Neural progenitor cell (in vitro differentiated cells): ENCODE data around the gene NOX5. TPM values are rescaled to one million over a fixed set of nuclear protein-coding genes. Genes with fewer than 3 reads are reported as not detected.

Source experiments
- DNase-seq: peaks from one replicate; pipeline ENCODE4 v3.0.0-alpha.2; 2016; ENCODE audit warnings: low spot score
- H2AFZ ChIP-seq: fragments of 200-600 bp; sonication (generic); replicated peaks from 2 replicates; pipeline ENCODE4 v1.6.1; 2016; ENCODE audit warnings: antibody characterized with exemption
- H3F3A ChIP-seq: fragments of 200-600 bp; sonication (generic); 2 replicates; pipeline ENCODE4 v1.6.1; 2016; ENCODE audit warnings: antibody characterized with exemption, low read depth
- H3K27ac ChIP-seq: fragments of 200-600 bp; sonication (generic); 2 replicates; pipeline ENCODE4 v1.5.1; 2016; ENCODE audit warnings: mild to moderate bottlenecking
- H3K27me3 ChIP-seq: fragments of 200-600 bp; sonication (generic); 2 replicates; pipeline ENCODE4 v1.6.1; 2016; ENCODE audit warnings: mild to moderate bottlenecking, moderate library complexity
- H3K36me3 ChIP-seq: fragments of 200-600 bp; sonication (generic); 2 replicates; pipeline ENCODE4 v1.5.1; 2016
- H3K4me1 ChIP-seq: fragments of 200-600 bp; sonication (generic); 2 replicates; pipeline ENCODE4 v1.6.1; 2016; ENCODE audit warnings: mixed run types
- H3K4me2 ChIP-seq: fragments of 200-600 bp; sonication (generic); 2 replicates; pipeline ENCODE4 v1.6.1; 2016
- H3K4me3 ChIP-seq: fragments of 200-600 bp; sonication (generic); 2 replicates; pipeline ENCODE4 v1.5.1; 2016
- H3K79me2 ChIP-seq: fragments of 200-600 bp; sonication (generic); 2 replicates; pipeline ENCODE4 v1.6.1; 2016; ENCODE audit warnings: low read depth
- H3K9ac ChIP-seq: fragments of 200-600 bp; sonication (generic); 2 replicates; pipeline ENCODE4 v1.6.1; 2016
- H3K9me3 ChIP-seq: fragments of 200-600 bp; sonication (generic); 2 replicates; pipeline ENCODE4 v1.5.1; 2016; ENCODE audit warnings: low read depth
- H4K20me1 ChIP-seq: fragments of 200-600 bp; sonication (generic); 2 replicates; pipeline ENCODE4 v1.6.1; 2016; ENCODE audit warnings: low read depth
- H3K27ac Mint-ChIP-seq: 3 replicates; pipeline ENCODE4 v1.8.0; 2021; ENCODE audit warnings: mixed read lengths
- H3K27me3 Mint-ChIP-seq: 2 replicates; pipeline ENCODE4 v1.8.0; 2022; ENCODE audit warnings: low read depth, mild to moderate bottlenecking, inconsistent platforms, moderate library complexity, mixed read lengths; ENCODE audit not compliant: insufficient read depth
- H3K36me3 Mint-ChIP-seq: 3 replicates; pipeline ENCODE4 v1.8.0; 2021; ENCODE audit warnings: mixed read lengths
- H3K4me1 Mint-ChIP-seq: 3 replicates; pipeline ENCODE4 v1.8.0; 2021; ENCODE audit warnings: mixed read lengths
- H3K4me3 Mint-ChIP-seq: 3 replicates; pipeline ENCODE4 v1.8.0; 2021; ENCODE audit warnings: mild to moderate bottlenecking, moderate library complexity, mixed read lengths
- H3K9me3 Mint-ChIP-seq: 3 replicates; pipeline ENCODE4 v1.8.0; 2020; ENCODE audit warnings: mixed read lengths
- EZH2 ChIP-seq: fragments of 200-600 bp; sonication (generic); IDR thresholded peaks from 2 replicates; pipeline ENCODE4 v1.6.1; 2017; ENCODE audit warnings: antibody characterized with exemption, mild to moderate bottlenecking, moderate library complexity
- EZH2phosphoT487 ChIP-seq: fragments of 200-600 bp; sonication (generic); IDR thresholded peaks from 2 replicates; pipeline ENCODE4 v1.6.1; 2017; ENCODE audit warnings: antibody characterized with exemption
- total RNA-seq: library from RNA; depleted of rRNA; stranded (reverse); fragments of >200 nt; gene quantifications from 2 replicates; pipeline ENCODE4 v1.2.3, GENCODE V29; 2015; ENCODE audit warnings: low replicate concordance
- TF ChIP-seq, protein P1 (sequence below): fragments of 200-600 bp; sonication (generic); IDR thresholded peaks from 2 replicates; pipeline ENCODE4 v1.5.1; 2017; ENCODE audit warnings: antibody characterized with exemption, mild to moderate bottlenecking

The NOX5 gene
- total RNA-seq, 1 donor from 2014 or later, result not detected

DNA sequence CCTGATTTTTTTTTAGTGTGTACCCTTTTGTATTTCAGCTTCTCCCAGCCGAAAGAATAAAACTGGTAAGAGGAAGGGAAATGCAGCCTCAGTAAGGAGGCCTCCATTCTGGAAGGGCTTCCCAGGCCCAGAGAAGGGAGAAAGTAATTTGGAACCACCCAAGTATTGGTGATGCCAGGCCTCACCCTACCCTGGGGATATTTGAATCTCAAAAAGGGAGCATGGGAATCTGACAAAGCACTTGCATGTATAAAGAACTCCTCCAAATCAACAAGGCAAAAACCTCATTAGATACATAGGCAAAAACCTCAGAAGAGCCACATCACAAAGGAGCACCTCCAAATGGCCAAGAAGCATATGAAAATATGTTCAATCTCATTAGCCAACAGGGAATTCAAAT, 77.2 kb downstream of the NOX5 start:
- H3K27ac ChIP-seq, result no peak overlapping the region
- peaks cover 63% of the 10 kb centered on the region for H3K27me3 ChIP-seq
- no peaks in the 10 kb centered on the region for H3K36me3 ChIP-seq
- no peak overlapping the region for H3K9ac ChIP-seq
- Mint-ChIP-seq H3K4me3 (no peak overlapping the region), H3K9me3 (no peaks in the 10 kb centered on the region), H3K27ac (no peak overlapping the region), H3K4me1 (peaks cover 47% of the 10 kb centered on the region), H3K27me3 (peaks cover 45% of the 10 kb centered on the region), H3K36me3 (no peaks in the 10 kb centered on the region)
- DNase-seq, result no peak
- peaks cover 48% of the 10 kb centered on the region for H3K4me1 ChIP-seq
- no peak overlapping the region for H2AFZ ChIP-seq
- H3K79me2 ChIP-seq, result no peaks in the 10 kb centered on the region
- TF ChIP-seq, protein P1, sequence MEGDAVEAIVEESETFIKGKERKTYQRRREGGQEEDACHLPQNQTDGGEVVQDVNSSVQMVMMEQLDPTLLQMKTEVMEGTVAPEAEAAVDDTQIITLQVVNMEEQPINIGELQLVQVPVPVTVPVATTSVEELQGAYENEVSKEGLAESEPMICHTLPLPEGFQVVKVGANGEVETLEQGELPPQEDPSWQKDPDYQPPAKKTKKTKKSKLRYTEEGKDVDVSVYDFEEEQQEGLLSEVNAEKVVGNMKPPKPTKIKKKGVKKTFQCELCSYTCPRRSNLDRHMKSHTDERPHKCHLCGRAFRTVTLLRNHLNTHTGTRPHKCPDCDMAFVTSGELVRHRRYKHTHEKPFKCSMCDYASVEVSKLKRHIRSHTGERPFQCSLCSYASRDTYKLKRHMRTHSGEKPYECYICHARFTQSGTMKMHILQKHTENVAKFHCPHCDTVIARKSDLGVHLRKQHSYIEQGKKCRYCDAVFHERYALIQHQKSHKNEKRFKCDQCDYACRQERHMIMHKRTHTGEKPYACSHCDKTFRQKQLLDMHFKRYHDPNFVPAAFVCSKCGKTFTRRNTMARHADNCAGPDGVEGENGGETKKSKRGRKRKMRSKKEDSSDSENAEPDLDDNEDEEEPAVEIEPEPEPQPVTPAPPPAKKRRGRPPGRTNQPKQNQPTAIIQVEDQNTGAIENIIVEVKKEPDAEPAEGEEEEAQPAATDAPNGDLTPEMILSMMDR, result no peak
- no peak for TF ChIP-seq EZH2phosphoT487
- TF ChIP-seq EZH2, result no peak
- no peaks in the 10 kb centered on the region for H3K9me3 ChIP-seq
- peaks cover 27% of the 10 kb centered on the region for H3F3A ChIP-seq
- no peak overlapping the region for H3K4me3 ChIP-seq
- no peaks in the 10 kb centered on the region for H4K20me1 ChIP-seq
- no peak overlapping the region for H3K4me2 ChIP-seq

DNA sequence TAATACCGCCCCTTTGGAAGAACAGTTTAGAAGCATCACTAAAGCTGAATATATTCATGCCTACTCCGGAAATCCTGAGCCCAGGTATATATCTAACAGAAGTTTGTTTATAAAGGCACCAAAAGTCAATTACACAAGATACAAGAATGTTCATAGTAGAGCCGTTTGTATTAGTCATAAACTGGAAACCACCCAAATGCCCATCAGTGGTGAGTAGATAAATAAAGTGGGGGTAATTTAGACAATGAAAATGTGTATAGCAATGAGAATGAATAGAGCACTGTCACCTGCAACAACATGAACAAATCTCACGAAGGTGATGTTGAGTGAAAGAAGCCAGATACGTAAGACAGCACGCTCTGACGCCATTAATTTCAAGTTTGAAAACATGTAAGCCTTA, 77.7 kb downstream of the NOX5 start:
- no peak overlapping the region for H3K9ac ChIP-seq
- Mint-ChIP-seq H3K27me3 (peaks cover 40% of the 10 kb centered on the region), H3K9me3 (no peaks in the 10 kb centered on the region), H3K4me3 (no peak overlapping the region), H3K36me3 (no peaks in the 10 kb centered on the region), H3K4me1 (peaks cover 42% of the 10 kb centered on the region), H3K27ac (no peak overlapping the region)
- H4K20me1 ChIP-seq, result no peaks in the 10 kb centered on the region
- H3K4me3 ChIP-seq, result no peak overlapping the region
- no peak overlapping the region for H2AFZ ChIP-seq
- no peaks in the 10 kb centered on the region for H3K9me3 ChIP-seq
- peaks cover 22% of the 10 kb centered on the region for H3F3A ChIP-seq
- no peak overlapping the region for H3K27ac ChIP-seq
- no peaks in the 10 kb centered on the region for H3K36me3 ChIP-seq
- peaks cover 43% of the 10 kb centered on the region for H3K4me1 ChIP-seq
- H3K79me2 ChIP-seq, result no peaks in the 10 kb centered on the region
- DNase-seq, result no peak
- H3K27me3 ChIP-seq, result peaks cover 61% of the 10 kb centered on the region
- no peak for TF ChIP-seq EZH2phosphoT487
- H3K4me2 ChIP-seq, result no peak overlapping the region

DNA sequence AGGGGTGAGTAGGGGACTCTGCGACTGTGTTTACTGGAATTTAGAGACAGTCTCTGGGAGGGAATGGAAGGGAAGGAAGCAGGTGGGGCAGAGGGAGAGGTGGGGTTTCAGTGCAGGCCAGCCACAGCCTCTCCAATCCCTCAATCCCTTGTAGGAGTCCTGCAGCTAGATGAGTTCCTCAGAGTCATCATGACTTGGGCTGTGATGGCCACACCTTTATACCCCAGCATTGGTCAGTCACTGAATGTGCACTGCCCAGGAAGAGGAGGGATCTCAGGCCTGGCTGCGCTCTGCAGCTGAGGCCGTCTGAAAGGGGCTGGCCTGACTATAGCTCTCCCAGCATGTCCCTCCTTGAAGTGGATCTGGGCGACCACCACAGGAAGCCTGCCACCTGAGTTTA, 78.6 kb downstream of the NOX5 start:
- Histone ChIP-seq H3K9me3 (no peaks in the 10 kb centered on the region), H3K4me1 (peaks cover 34% of the 10 kb centered on the region), H3K36me3 (no peaks in the 10 kb centered on the region), H3K4me3 (no peak overlapping the region), H4K20me1 (no peaks in the 10 kb centered on the region), H2AFZ (no peak overlapping the region), H3F3A (peaks cover 17% of the 10 kb centered on the region), H3K4me2 (no peak overlapping the region), H3K79me2 (no peaks in the 10 kb centered on the region), H3K27ac (no peak overlapping the region), H3K27me3 (peaks cover 61% of the 10 kb centered on the region), H3K9ac (no peak overlapping the region)
- Mint-ChIP-seq H3K27me3 (peaks cover 35% of the 10 kb centered on the region), H3K36me3 (no peaks in the 10 kb centered on the region), H3K27ac (no peak overlapping the region), H3K9me3 (no peaks in the 10 kb centered on the region), H3K4me3 (no peak overlapping the region), H3K4me1 (peaks cover 35% of the 10 kb centered on the region)
- TF ChIP-seq EZH2phosphoT487 (no peak), EZH2 (no peak)
- TF ChIP-seq, protein P1, result no peak
- no peak for DNase-seq

DNA sequence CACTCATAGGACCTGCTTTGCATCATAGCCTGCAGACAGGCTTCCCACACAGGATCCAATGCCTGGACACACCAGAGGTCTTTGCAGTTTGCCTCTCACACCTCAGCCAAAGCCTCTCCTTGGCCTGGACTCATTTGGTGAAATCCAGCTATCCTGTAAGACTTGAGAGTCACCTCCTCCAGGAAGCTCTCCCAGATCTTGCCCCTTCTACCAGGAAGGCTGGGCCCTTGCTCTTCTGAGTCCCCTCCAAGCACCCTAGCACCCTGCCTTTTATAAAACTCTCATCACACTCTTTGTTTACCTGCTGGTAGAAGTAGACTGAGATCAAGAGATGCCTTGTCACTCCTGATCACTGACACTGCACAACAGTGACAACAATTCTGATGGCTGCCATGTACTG, 79.1 kb downstream of the NOX5 start:
- Histone ChIP-seq H3K27ac (no peak overlapping the region), H3K4me3 (no peak overlapping the region), H4K20me1 (no peaks in the 10 kb centered on the region), H3K4me2 (no peak overlapping the region), H3K79me2 (no peaks in the 10 kb centered on the region), H2AFZ (no peak overlapping the region), H3K9ac (no peak overlapping the region), H3K9me3 (no peaks in the 10 kb centered on the region), H3F3A (peaks cover 15% of the 10 kb centered on the region), H3K27me3 (peaks cover 58% of the 10 kb centered on the region), H3K4me1 (peaks cover 29% of the 10 kb centered on the region), H3K36me3 (no peaks in the 10 kb centered on the region)
- Mint-ChIP-seq H3K9me3 (no peaks in the 10 kb centered on the region), H3K4me3 (no peak overlapping the region), H3K27ac (no peak overlapping the region), H3K27me3 (peaks cover 33% of the 10 kb centered on the region), H3K4me1 (peaks cover 33% of the 10 kb centered on the region), H3K36me3 (no peaks in the 10 kb centered on the region)
- no peak for DNase-seq
- TF ChIP-seq EZH2, result no peak
- no peak for TF ChIP-seq EZH2phosphoT487
- TF ChIP-seq, protein P1, result no peak
